HL-60 (cell line): ENCODE measurements around the gene KLHDC8A.

ENCODE experiments used
- CTCF ChIP-seq: IDR thresholded peaks from one replicate; pipeline ENCODE4 v1.5.1; 2011; ENCODE audit warnings: low read length, control low read depth, inconsistent platforms; ENCODE audit not compliant: insufficient read depth
- POLR2AphosphoS5 ChIP-seq: IDR thresholded peaks from 2 replicates; pipeline ENCODE4 v1.6.1; 2012; ENCODE audit warnings: low read depth
- SPI1 ChIP-seq: IDR thresholded peaks from 2 replicates; pipeline ENCODE4 v1.6.1; 2012; ENCODE audit warnings: low read depth, mild to moderate bottlenecking, borderline replicate concordance

- no peak for TF ChIP-seq CTCF
- no peak for TF ChIP-seq SPI1
- no peak for TF ChIP-seq POLR2AphosphoS5
Measured at GRCh38 chr1:205304046-205304694, 52.6 kb downstream of the KLHDC8A start.
